ENCODE results near the gene STK10.

- TF ChIP-seq CTCF (IDR thresholded peaks at IDR 0.05) (no peak), POLR2A (IDR thresholded peaks at IDR 0.05) (no peak)
These were observed 4.1 kb downstream of the STK10 start for GRCh38 chr5:172183881-172184280.
